ENCODE measurements around the gene SLC25A48. TPM values are rescaled to one million over a fixed set of nuclear protein-coding genes. Genes with fewer than 3 reads are reported as not detected.

The SLC25A48 gene
- total RNA-seq, 4 donors from 2014 or later, result 0.33 TPM; not detected in 3

DNA sequence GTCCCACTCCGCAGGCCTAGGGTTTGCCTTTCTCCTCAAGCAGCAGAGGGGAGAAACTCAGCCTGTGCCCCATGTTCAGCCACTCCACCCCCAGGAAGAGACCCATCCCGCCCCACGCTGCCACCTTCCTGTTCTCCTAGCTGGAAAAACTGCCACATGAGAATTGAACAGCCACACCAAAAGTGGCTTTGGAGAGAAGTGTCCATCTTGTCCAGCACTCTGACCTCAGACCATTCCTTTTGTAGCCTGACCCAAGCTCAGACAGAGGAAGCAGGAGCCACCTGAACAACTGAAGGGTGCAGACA lies 8.3 kb upstream of the SLC25A48 start:
- Histone ChIP-seq H3K4me3 (replicated peaks in 1 of 3) (no peak overlapping the region), H3K9me3 (no peaks in the 10 kb centered on the region), H3K36me3 (no peaks in the 10 kb centered on the region), H3K4me1 (no peaks in the 10 kb centered on the region), H3K27ac (no peak overlapping the region), H3K27me3 (no peaks in the 10 kb centered on the region)
- intact Hi-C loops (cut with DNase I), result loop anchor here (10.0 kb wide), 1 partner anchor 361 kb away; no protein-coding TSS in a partner anchor
- TF ChIP-seq POLR2A (IDR thresholded peaks at IDR 0.05) (no peak), CTCF (IDR thresholded peaks at IDR 0.05) (no peak)
- 84 to 96% methylated on average over 3 of the region's 3 CpGs for WGBS, 2 donors
- DNase-seq, result no peak

GRCh38 chr5:135826994-135827671 lies 7.3 kb upstream of the SLC25A48 start:
- Histone ChIP-seq H3K9me3 (no peaks in the 10 kb centered on the region), H3K27me3 (no peaks in the 10 kb centered on the region), H3K27ac (no peak overlapping the region), H3K36me3 (no peaks in the 10 kb centered on the region), H3K4me3 (replicated peaks in 1 of 3) (no peak overlapping the region), H3K4me1 (no peaks in the 10 kb centered on the region)
- 60 to 66% methylated on average over 8 of the region's 8 CpGs for whole genome bisulfite sequencing, 2 donors
- intact Hi-C loops (cut with DNase I), result loop anchor here (10.0 kb wide), 1 partner anchor 362 kb away; no protein-coding TSS in a partner anchor
- DNase-seq, result no peak
- TF ChIP-seq CTCF (IDR thresholded peaks at IDR 0.05), result no peak
- TF ChIP-seq POLR2A (IDR thresholded peaks at IDR 0.05), result no peak

DNA sequence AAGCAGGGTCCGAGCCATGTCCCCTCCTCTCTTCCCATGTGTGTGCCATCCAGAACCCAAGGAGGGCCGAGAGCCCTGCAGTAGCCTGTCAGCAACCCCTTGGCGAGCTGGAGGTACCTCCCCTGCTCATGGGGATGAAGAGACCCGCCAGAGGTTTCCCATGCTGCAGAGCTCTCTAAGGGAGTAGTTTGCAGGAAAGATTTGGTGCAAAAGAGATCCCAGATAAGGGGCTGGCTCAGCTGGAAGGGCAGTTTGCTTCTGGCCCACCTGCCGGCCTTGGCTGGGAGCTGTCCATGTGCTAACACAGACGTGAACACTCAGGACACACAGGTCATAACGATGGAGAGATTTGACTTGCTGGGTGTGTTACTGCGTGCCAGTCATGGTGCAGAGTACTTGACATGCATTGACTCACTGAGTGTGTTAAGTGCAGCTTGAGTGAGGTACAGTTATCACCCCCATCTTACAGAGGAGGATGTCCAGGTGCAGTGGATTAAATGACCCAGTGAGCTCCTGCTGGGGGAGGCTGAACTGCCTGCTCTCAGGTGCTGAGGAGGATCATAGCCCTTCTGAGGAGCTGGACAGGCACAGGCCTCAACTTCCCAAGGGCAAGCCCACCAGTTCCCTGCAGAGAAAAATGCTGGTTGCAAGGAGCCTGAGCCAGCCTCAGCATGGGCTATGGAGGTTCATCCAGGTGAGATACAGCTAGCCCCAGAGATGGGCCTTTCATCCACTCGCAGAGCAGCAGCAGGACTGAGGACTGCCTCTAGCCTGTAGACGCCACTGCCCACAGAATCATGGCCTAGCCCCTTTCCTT lies 6.3 kb upstream of the SLC25A48 start:
- intact Hi-C loops (cut with DNase I), result loop anchor here (10.0 kb wide), 1 partner anchor 363 kb away; no protein-coding TSS in a partner anchor
- Histone ChIP-seq H3K4me3 (replicated peaks in 1 of 3) (no peak overlapping the region), H3K27ac (no peak overlapping the region), H3K36me3 (no peaks in the 10 kb centered on the region), H3K27me3 (no peaks in the 10 kb centered on the region), H3K4me1 (no peaks in the 10 kb centered on the region), H3K9me3 (no peaks in the 10 kb centered on the region)
- DNase-seq, result no peak
- no peak for TF ChIP-seq POLR2A (IDR thresholded peaks at IDR 0.05)
- TF ChIP-seq CTCF (IDR thresholded peaks at IDR 0.05), result no peak
- 74 to 81% methylated on average over 7 to 10 of the region's 10 CpGs for WGBS, 2 donors

GRCh38 chr5:135828782-135829127 lies 5.7 kb upstream of the SLC25A48 start:
- DNase-seq, result no peak
- Histone ChIP-seq H3K36me3 (no peaks in the 10 kb centered on the region), H3K27ac (no peak overlapping the region), H3K27me3 (no peaks in the 10 kb centered on the region), H3K9me3 (no peaks in the 10 kb centered on the region), H3K4me3 (replicated peaks in 1 of 3) (no peak overlapping the region), H3K4me1 (no peaks in the 10 kb centered on the region)
- no peak for TF ChIP-seq POLR2A (IDR thresholded peaks at IDR 0.05)
- no peak for TF ChIP-seq CTCF (IDR thresholded peaks at IDR 0.05)
- WGBS, 2 donors, result 93 to 94% methylated on average over 2 of the region's 2 CpGs
- intact Hi-C loops (cut with DNase I), result loop anchor here (10.0 kb wide), 1 partner anchor 364 kb away; no protein-coding TSS in a partner anchor

DNA sequence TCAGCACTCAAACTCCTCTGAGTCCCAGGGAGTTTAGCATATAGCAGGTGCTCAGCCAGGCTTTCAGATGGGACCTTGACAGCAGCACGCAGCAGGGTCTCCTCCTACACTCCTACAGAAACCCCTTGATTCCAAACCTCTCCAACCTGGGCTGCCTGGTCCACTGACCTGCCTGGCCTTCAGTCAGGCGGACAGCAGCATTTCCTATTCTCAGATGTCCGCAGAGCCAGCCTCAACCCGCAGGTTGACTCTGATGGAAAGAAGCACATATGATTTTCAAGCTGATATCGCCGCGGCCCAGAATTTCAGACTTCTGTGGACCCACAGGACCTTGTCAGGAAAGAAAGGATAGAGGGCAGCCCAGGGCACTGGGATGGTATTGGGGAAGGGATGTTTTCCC lies 5.3 kb upstream of the SLC25A48 start:
- no peak for TF ChIP-seq CTCF (IDR thresholded peaks at IDR 0.05)
- Histone ChIP-seq H3K36me3 (no peaks in the 10 kb centered on the region), H3K4me1 (peaks cover 0 to 2% of the 10 kb centered on the region in 2 donors), H3K9me3 (no peaks in the 10 kb centered on the region), H3K4me3 (replicated peaks in 1 of 3) (no peak overlapping the region), H3K27me3 (no peaks in the 10 kb centered on the region), H3K27ac (no peak overlapping the region)
- intact Hi-C loops (cut with DNase I), result loop anchor here (10.0 kb wide), 1 partner anchor 364 kb away; no protein-coding TSS in a partner anchor
- WGBS, 2 donors, result 90 to 91% methylated on average over 7 of the region's 7 CpGs
- DNase-seq, result no peak
